ENCODE results near the gene OR7C1.

GRCh38 chr19:14868497-14868896, 33.5 kb upstream of the OR7C1 start:
- TF ChIP-seq POLR2A (IDR thresholded peaks at IDR 0.05) (no peak), CTCF (IDR thresholded peaks at IDR 0.05) (no peak)
